ENCODE data around the gene THOC6.

THOC6 gene

DNA sequence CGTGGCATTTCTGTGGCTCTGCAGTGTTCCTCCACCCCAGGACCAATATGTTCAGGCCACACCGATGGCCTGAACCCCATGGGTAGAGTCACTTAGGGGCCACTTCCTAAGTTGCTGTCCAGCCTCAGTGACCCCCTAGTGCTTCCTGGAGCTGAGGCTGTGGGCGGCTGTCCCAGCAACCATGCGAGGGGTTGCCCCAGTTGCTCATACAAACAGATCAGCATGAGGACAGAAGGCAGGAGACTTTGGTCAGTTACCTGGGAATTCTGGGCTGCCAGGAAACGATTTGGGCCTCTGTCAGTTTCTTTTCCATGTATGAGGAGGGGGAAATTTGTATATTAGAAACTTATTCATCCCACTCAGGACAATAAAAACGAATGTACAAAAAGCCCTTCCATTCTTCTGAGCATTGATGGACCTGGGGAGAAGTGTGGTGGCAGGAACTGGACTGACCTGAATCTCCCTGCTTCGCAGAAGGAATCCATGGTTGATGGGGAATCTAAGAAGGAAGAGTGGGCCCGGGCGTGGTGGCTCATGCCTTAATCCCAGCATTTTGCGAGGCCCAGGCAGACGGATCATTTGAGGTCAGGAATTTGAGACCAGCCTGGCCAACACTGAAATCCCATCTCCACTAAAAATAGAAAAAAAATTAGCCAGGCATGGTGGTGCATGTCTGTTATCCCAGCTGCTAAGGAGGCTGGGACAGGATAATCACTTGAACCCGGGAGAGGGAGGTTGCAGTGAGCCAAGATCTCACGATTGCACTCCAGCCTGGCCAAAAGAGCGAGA, 36.7 kb downstream of the THOC6 start:
- peaks cover 0 to 6% of the 10 kb centered on the region in 2 experiments; a peak in 2 of 3 replicates for H3K36me3 ChIP-seq (ENCODE audit: control insufficient read depth in 2 of 2, insufficient read depth in 1 of 2, low read length in 2 of 2)
- no peaks in the 10 kb centered on the region for H3K9me3 ChIP-seq (ENCODE audit: control insufficient read depth, insufficient read depth, low read depth, low read length)
- TF ChIP-seq ZFP69B (tag by site-specific recombination; IDR thresholded peaks at IDR 0.05) (peak; percentile 63; the same call in 1 of the 2 replicates), ZNF248 (tag by site-specific recombination; IDR thresholded peaks at IDR 0.05) (no peak), ZNF600 (tag by site-specific recombination; IDR thresholded peaks at IDR 0.05) (no peak), REST (tag by site-specific recombination; IDR thresholded peaks at IDR 0.05) (0 out of 2 replicates have a peak, but pooled peaks have one; percentile 36), ZNF155 (tag by site-specific recombination; IDR thresholded peaks at IDR 0.05) (no peak), ZNF404 (tag by site-specific recombination; IDR thresholded peaks at IDR 0.05) (no peak), ZNF132 (tag by site-specific recombination; IDR thresholded peaks at IDR 0.05; ENCODE audit: borderline replicate concordance) (no peak), ZNF324 (tag by site-specific recombination; IDR thresholded peaks at IDR 0.05) (no peak), ZNF791 (tag by site-specific recombination; IDR thresholded peaks at IDR 0.05) (no peak), ZNF677 (tag by site-specific recombination; IDR thresholded peaks at IDR 0.05) (no peak), ZNF692 (tag by site-specific recombination; IDR thresholded peaks at IDR 0.05) (0 out of 2 replicates have a peak, but pooled peaks have one; percentile 36), ZNF449 (tag by site-specific recombination; IDR thresholded peaks at IDR 0.05) (no peak)
- TF ChIP-seq, protein P1, sequence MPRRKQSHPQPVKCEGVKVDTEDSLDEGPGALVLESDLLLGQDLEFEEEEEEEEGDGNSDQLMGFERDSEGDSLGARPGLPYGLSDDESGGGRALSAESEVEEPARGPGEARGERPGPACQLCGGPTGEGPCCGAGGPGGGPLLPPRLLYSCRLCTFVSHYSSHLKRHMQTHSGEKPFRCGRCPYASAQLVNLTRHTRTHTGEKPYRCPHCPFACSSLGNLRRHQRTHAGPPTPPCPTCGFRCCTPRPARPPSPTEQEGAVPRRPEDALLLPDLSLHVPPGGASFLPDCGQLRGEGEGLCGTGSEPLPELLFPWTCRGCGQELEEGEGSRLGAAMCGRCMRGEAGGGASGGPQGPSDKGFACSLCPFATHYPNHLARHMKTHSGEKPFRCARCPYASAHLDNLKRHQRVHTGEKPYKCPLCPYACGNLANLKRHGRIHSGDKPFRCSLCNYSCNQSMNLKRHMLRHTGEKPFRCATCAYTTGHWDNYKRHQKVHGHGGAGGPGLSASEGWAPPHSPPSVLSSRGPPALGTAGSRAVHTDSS (tag by site-specific recombination; IDR thresholded peaks at IDR 0.05), result no peak
- ChIA-PET POLR2A (interaction anchor here (1.1 to 1.4 kb wide), 2 partner anchors 62 to 71 kb away, joined by 4 to 5 read pairs; no protein-coding TSS in a partner anchor), CTCF (interaction anchor here (0.8 to 5.3 kb wide), 11 partner anchors 23 to 72 kb away, joined by 3 to 54 read pairs (median 5); partner anchors contain the start of gene ZNF205)
- no peak overlapping the region for H3K27ac ChIP-seq (ENCODE audit: extremely low read depth, low read depth, low read length)
- peaks cover 3% of the 10 kb centered on the region for H3K4me1 ChIP-seq (ENCODE audit: control insufficient read depth, insufficient read depth, low read length)
- H3K4me3 ChIP-seq (ENCODE audit: low read depth, low read length), result no peak overlapping the region

GRCh38 chr16:3062553-3062952, 38.7 kb downstream of the THOC6 start:
- Histone ChIP-seq H3K4me3 (ENCODE audit: low read depth, low read length) (no peak overlapping the region), H3K27ac (ENCODE audit: extremely low read depth, low read depth, low read length) (no peak overlapping the region), H3K4me1 (ENCODE audit: control insufficient read depth, insufficient read depth, low read length) (peaks cover 3% of the 10 kb centered on the region), H3K36me3 (ENCODE audit: control insufficient read depth in 2 of 2, insufficient read depth in 1 of 2, low read length in 2 of 2) (peaks cover 0 to under 1% of the 10 kb centered on the region in 2 experiments; a peak in 1 of 3 replicates), H3K9me3 (ENCODE audit: control insufficient read depth, insufficient read depth, low read depth, low read length) (no peaks in the 10 kb centered on the region)
- no peak for TF ChIP-seq ZNF398 (tag by site-specific recombination; IDR thresholded peaks at IDR 0.05)
- TF ChIP-seq SETDB1 (IDR thresholded peaks at IDR 0.05; ENCODE audit: insufficient read length, low read length), result no peak
- TF ChIP-seq, protein P2, sequence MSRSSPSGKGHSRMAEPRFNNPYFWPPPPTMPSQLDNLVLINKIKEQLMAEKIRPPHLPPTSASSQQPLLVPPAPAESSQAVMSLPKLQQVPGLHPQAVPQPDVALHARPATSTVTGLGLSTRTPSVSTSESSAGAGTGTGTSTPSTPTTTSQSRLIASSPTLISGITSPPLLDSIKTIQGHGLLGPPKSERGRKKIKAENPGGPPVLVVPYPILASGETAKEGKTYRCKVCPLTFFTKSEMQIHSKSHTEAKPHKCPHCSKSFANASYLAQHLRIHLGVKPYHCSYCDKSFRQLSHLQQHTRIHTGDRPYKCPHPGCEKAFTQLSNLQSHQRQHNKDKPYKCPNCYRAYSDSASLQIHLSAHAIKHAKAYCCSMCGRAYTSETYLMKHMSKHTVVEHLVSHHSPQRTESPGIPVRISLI (tag by site-specific recombination; IDR thresholded peaks at IDR 0.05), result 0 out of 2 replicates have a peak, but pooled peaks have one; percentile 14
- POLR2A ChIA-PET, result no interaction called here
- CTCF ChIA-PET, result interaction anchor here (0.6 to 2.0 kb wide), 7 partner anchors 15 to 69 kb away, joined by 3 to 9 read pairs (median 5); no protein-coding TSS in a partner anchor

Data from HEK293 (cell line).